ENCODE results near the gene RBMS3.

The RBMS3 gene

DNA sequence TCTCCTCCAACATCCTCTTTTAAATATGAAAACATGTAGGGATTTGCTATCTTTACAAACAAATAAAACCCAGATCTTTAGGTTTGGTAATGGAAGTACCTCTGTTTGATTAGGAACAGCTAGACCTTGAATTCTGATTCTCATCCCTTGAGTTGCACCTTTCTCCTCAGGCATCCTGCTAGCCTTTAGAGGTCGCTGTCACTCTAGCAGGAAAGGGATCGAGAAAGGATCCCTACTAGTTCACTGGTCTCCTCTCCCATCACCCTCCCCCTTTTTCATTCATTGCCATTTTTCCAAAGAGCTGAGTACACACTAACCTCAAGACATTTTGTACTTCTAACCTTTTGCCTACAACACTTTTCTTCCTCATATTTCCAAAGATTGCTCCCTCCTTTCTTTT lies 569.8 kb downstream of the RBMS3 start:
- TF ChIP-seq, protein P1, sequence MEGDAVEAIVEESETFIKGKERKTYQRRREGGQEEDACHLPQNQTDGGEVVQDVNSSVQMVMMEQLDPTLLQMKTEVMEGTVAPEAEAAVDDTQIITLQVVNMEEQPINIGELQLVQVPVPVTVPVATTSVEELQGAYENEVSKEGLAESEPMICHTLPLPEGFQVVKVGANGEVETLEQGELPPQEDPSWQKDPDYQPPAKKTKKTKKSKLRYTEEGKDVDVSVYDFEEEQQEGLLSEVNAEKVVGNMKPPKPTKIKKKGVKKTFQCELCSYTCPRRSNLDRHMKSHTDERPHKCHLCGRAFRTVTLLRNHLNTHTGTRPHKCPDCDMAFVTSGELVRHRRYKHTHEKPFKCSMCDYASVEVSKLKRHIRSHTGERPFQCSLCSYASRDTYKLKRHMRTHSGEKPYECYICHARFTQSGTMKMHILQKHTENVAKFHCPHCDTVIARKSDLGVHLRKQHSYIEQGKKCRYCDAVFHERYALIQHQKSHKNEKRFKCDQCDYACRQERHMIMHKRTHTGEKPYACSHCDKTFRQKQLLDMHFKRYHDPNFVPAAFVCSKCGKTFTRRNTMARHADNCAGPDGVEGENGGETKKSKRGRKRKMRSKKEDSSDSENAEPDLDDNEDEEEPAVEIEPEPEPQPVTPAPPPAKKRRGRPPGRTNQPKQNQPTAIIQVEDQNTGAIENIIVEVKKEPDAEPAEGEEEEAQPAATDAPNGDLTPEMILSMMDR (IDR thresholded peaks at IDR 0.05; ENCODE audit: borderline replicate concordance, insufficient read depth, low read depth, low read length) = no peak
- no peak overlapping the region for H3K4me3 ChIP-seq (ENCODE audit: low read depth, low read length)

DNA sequence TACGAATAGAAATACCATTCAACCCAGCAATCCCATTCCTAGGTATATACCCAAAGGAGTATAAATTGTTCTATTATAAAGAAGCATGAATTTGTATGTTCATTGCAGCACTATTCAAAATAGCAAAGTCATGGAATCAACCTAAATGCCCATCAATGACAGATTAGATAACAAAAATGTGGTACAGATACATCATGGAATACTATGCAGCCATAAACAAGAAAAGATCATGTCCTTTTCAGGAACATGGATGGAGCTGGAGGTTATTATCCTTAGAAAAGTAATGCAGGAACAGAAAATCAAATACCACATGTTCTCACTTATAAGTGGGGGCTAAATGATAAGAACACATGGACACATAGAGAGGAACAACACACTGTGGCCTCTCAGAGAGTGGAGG lies 571.9 kb downstream of the RBMS3 start:
- H3K4me3 ChIP-seq (ENCODE audit: low read depth, low read length) = no peak overlapping the region
- TF ChIP-seq, protein P1 (IDR thresholded peaks at IDR 0.05; ENCODE audit: borderline replicate concordance, insufficient read depth, low read depth, low read length) = no peak

DNA sequence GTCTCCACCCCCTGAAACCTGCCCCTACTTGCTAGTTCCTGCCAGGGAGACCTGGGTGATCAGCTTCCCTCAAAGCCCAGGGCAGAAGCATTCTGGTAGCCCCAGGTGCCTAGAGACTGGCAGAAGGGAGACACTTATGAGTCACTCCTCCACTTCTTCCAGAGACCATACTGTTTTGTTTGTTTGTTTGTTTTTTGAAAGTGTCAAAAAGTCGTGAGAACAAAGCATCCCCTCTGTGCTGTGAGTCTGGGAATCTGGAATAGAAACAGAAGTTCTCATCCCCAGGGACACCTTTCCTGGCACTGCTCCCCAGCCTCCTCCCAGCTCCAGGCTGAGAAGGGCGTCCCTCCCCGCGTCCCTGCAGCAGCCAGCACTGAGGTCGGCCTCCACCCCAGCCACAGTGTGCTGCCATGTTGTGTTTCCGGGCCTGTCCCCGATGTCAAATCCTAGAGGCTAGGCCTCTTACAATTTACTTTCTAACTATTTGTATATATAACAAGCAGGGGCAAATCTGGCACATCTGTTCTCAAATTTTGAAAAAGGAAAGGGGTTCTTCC lies 573.0 kb downstream of the RBMS3 start:
- TF ChIP-seq, protein P1 (IDR thresholded peaks at IDR 0.05; ENCODE audit: borderline replicate concordance, insufficient read depth, low read depth, low read length) = no peak
- H3K4me3 ChIP-seq (ENCODE audit: low read depth, low read length) = no peak overlapping the region

DNA sequence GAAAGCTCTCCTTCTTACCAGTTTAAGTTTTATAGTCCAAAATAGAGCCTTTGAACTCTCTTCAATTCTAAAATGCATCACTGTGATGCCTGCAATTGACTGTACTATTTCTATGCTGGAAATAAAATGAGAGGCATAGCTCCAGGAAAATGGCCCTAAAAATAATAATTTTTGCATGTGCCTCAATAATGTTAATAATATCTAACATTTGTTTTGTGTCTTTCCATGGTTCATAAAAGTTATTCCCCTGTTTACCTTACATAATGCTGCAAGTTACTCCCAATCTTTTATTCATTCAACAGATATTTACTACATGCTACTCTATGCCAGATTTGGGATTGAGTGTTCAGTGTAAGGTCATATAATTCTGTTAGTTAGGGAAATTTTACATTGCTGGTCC lies 574.0 kb downstream of the RBMS3 start:
- H3K4me3 ChIP-seq (ENCODE audit: low read depth, low read length) = no peak overlapping the region
- TF ChIP-seq, protein P1 (IDR thresholded peaks at IDR 0.05; ENCODE audit: borderline replicate concordance, insufficient read depth, low read depth, low read length) = no peak

DNA sequence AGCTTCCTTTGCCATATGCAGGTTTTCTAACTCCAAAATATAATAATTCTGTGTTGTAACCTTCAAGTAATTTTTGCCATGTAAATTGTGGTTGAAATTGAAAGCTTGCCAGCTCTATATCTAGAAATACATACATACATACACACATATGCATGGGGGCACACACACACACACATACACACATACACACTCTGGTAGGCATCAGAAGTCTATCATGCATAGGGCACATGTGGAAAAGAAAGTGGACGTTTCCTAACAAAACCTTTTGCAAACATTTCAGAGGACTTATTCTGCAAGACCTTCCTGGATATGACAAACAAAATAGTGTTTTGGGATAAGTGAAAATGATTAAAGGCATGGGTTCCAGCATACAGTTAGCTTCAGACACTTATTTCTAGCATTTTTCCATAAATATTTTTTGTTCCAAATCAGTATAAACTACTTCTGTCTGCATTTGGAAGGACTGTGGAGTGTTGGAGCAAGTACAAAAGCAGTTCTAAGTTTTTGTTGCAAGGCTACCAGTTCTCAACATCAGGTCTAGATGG lies 578.9 kb downstream of the RBMS3 start:
- no peak overlapping the region for H3K4me3 ChIP-seq (ENCODE audit: low read depth, low read length)
- TF ChIP-seq, protein P1 (IDR thresholded peaks at IDR 0.05; ENCODE audit: borderline replicate concordance, insufficient read depth, low read depth, low read length) = no peak

DNA sequence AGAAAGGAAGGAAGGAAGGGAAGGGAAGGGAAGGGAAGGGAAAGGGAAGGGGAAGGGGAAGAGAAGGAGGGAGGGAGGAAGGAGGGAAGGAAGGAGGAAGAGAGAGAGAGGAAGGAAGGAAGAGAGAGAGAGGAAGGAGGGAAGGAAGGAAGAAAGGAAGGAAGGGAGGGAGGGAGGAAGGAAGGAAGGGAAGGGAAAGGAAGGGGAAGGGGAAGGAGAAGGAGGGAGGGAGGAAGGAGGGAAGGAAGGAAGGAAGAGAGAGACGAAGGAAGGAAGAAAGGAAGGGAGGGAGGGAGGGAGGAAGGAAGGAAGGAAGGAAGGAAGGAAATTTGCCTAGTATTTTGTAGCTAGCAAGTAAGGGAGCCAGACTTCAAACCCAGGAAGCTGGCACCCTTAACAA lies 583.9 kb downstream of the RBMS3 start:
- H3K4me3 ChIP-seq (ENCODE audit: low read depth, low read length) = no peak overlapping the region
- TF ChIP-seq, protein P1 (IDR thresholded peaks at IDR 0.05; ENCODE audit: borderline replicate concordance, insufficient read depth, low read depth, low read length) = no peak

DNA sequence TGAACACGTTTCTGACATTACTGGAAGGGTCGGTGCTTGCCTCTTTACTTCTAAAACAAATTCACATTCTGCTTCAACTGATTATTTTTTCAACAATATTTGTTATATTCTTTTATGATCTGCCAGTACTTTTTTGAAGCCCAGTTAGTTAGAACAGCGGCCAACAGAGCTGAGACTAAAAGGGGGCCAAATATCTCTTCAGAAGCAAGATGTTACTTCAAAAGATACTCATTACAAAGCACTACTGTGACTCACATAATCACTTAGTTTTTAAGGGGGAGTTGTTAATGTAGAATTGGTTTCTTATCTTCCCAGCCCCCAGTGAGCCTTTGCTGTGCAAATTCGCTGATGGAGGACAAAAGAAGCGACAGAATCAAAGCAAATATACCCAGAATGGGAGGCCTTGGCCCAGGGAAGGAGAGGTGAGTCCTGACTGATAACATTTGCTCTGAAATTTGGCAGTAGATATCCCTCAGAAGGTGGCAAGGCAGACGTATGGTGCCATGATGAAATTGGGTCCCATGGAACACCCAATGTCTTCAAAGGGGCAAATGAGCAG lies 587.8 kb downstream of the RBMS3 start:
- no peak overlapping the region for H3K4me3 ChIP-seq (ENCODE audit: low read depth, low read length)
- TF ChIP-seq, protein P1 (IDR thresholded peaks at IDR 0.05; ENCODE audit: borderline replicate concordance, insufficient read depth, low read depth, low read length) = no peak

Data from GM12875 (cell line).